WTC11 (cell line): ENCODE data around the gene TMPRSS5. TPM values are rescaled to one million over a fixed set of nuclear protein-coding genes. Genes with fewer than 3 reads are reported as not detected.

Source experiments
- ATAC-seq: fragments of 200-7000 bp; cut with Tn5 transposase; 2 replicates; pipeline ENCODE4 v1.10.0; 2021; ENCODE audit warnings: mild to moderate bottlenecking, moderate library complexity
- CTCF ChIA-PET: fragments of 300-600 bp; sonication (Branson Sonifier 250); formaldehyde crosslinking; loops from one replicate; lab custom pipeline; 2021; ENCODE audit warnings: antibody characterized with exemption; lab: Charles Lee
- POLR2A ChIA-PET: fragments of 350-600 bp; sonication (Branson Sonifier 250); formaldehyde crosslinking; loops from one replicate; lab custom pipeline; 2021; ENCODE audit warnings: antibody characterized with exemption; lab: Charles Lee
- DNase-seq: peaks from one replicate; pipeline ENCODE4 v3.0.0; 2021; ENCODE audit warnings: low spot score
- H3K27ac Mint-ChIP-seq: 2 replicates; pipeline ENCODE4 v1.8.0; 2021; ENCODE audit warnings: mixed read lengths
- H3K27me3 Mint-ChIP-seq: 2 replicates; pipeline ENCODE4 v1.8.0; 2021; ENCODE audit warnings: low read depth, mild to moderate bottlenecking, moderate library complexity, mixed read lengths
- H3K36me3 Mint-ChIP-seq: 2 replicates; pipeline ENCODE4 v1.8.0; 2021; ENCODE audit warnings: mixed read lengths
- H3K4me1 Mint-ChIP-seq: 2 replicates; pipeline ENCODE4 v1.8.0; 2022; ENCODE audit warnings: mixed read lengths
- H3K4me3 Mint-ChIP-seq: 2 replicates; pipeline ENCODE4 v1.8.0; 2021; ENCODE audit warnings: mild to moderate bottlenecking, moderate library complexity, mixed read lengths
- H3K9me3 Mint-ChIP-seq: 2 replicates; pipeline ENCODE4 v1.8.0; 2021; ENCODE audit warnings: mixed read lengths
- ELF4 ChIP-seq: sonication (generic); formaldehyde crosslinking; IDR thresholded peaks from 2 replicates; pipeline ENCODE4 v1.8.1; 2022; ENCODE audit warnings: low read depth, mild to moderate bottlenecking, moderate library complexity, missing genetic modification reagents
- EMX1 ChIP-seq: fragments of 250-450 bp; sonication (Bioruptor Pico); IDR thresholded peaks from 2 replicates; pipeline ENCODE4 v1.8.0; 2021; ENCODE audit warnings: mild to moderate bottlenecking
- ETV6 ChIP-seq: sonication (generic); formaldehyde crosslinking; IDR thresholded peaks from 2 replicates; pipeline ENCODE4 v1.8.1; 2022; ENCODE audit warnings: mild to moderate bottlenecking, missing genetic modification reagents
- GABPB1 ChIP-seq: sonication (generic); formaldehyde crosslinking; IDR thresholded peaks from 2 replicates; pipeline ENCODE4 v1.8.1; 2023; ENCODE audit warnings: mild to moderate bottlenecking, missing genetic modification reagents
- GTF2I ChIP-seq: fragments of 250-450 bp; sonication (Bioruptor Pico); conservative IDR thresholded peaks from 2 replicates; pipeline ENCODE4 v1.4.0; 2021; ENCODE audit warnings: mild to moderate bottlenecking
- KAT7 ChIP-seq: sonication (generic); formaldehyde crosslinking; IDR thresholded peaks from 2 replicates; pipeline ENCODE4 v1.8.1; 2023; ENCODE audit warnings: missing genetic modification reagents, mild to moderate bottlenecking, borderline replicate concordance
- MXD4 ChIP-seq: fragments of 250-450 bp; sonication (Bioruptor Pico); IDR thresholded peaks from 2 replicates; pipeline ENCODE4 v1.8.0; 2021; ENCODE audit warnings: mild to moderate bottlenecking, moderate library complexity, borderline replicate concordance
- NR1H2 ChIP-seq: sonication (generic); formaldehyde crosslinking; IDR thresholded peaks from 2 replicates; pipeline ENCODE4 v1.9.0; 2021; ENCODE audit warnings: mild to moderate bottlenecking, moderate library complexity, missing genetic modification reagents
- RELA ChIP-seq: sonication (generic); formaldehyde crosslinking; IDR thresholded peaks from 2 replicates; pipeline ENCODE4 v1.8.1; 2022; ENCODE audit warnings: missing genetic modification reagents, mild to moderate bottlenecking, borderline replicate concordance
- TCF7 ChIP-seq: sonication (generic); formaldehyde crosslinking; IDR thresholded peaks from 2 replicates; pipeline ENCODE4 v1.8.0; 2022; ENCODE audit warnings: mild to moderate bottlenecking, low read depth, missing genetic modification reagents, moderate library complexity
- USF2 ChIP-seq: sonication (generic); formaldehyde crosslinking; IDR thresholded peaks from 2 replicates; pipeline ENCODE4 v1.8.1; 2023; ENCODE audit warnings: mild to moderate bottlenecking, missing genetic modification reagents, moderate library complexity
- ZNF138 ChIP-seq: sonication (generic); formaldehyde crosslinking; conservative IDR thresholded peaks from 2 replicates; pipeline ENCODE4 v1.8.1; 2022; ENCODE audit warnings: mild to moderate bottlenecking, moderate library complexity, missing genetic modification reagents
- ZNF263 ChIP-seq: sonication (generic); formaldehyde crosslinking; IDR thresholded peaks from 2 replicates; pipeline ENCODE4 v1.8.1; 2022; ENCODE audit warnings: low read depth, mild to moderate bottlenecking, moderate library complexity, missing genetic modification reagents
- ZNF317 ChIP-seq: sonication (generic); formaldehyde crosslinking; IDR thresholded peaks from 2 replicates; pipeline ENCODE4 v1.8.1; 2023; ENCODE audit warnings: low read depth, mild to moderate bottlenecking, moderate library complexity, missing genetic modification reagents, borderline replicate concordance
- ZNF532 ChIP-seq: fragments of 250-450 bp; sonication (Bioruptor Pico); IDR thresholded peaks from 2 replicates; pipeline ENCODE4 v1.9.0; 2021; ENCODE audit warnings: mild to moderate bottlenecking, borderline replicate concordance
- total RNA-seq: library from RNA; stranded (reverse); gene quantifications from 3 replicates; pipeline ENCODE4 v1.2.3, GENCODE V29; 2021
- TF ChIP-seq, protein P1 (sequence below): sonication (generic); formaldehyde crosslinking; IDR thresholded peaks from 2 replicates; pipeline ENCODE4 v1.8.0; 2023; ENCODE audit warnings: mild to moderate bottlenecking, missing genetic modification reagents
- TF ChIP-seq, protein P2 (sequence below): sonication (generic); formaldehyde crosslinking; IDR thresholded peaks from 2 replicates; pipeline ENCODE4 v1.8.0; 2022; ENCODE audit warnings: mild to moderate bottlenecking, missing genetic modification reagents
- TF ChIP-seq, protein P3 (sequence below): fragments of 200-600 bp; IDR thresholded peaks from 2 replicates; pipeline ENCODE4 v1.8.0; 2022; ENCODE audit warnings: antibody characterized with exemption
- TF ChIP-seq, protein P4 (sequence below): sonication (generic); formaldehyde crosslinking; IDR thresholded peaks from 2 replicates; pipeline ENCODE4 v1.8.1; 2023; ENCODE audit warnings: mild to moderate bottlenecking, moderate library complexity, missing genetic modification reagents
- TF ChIP-seq, protein P5 (sequence below): sonication (generic); formaldehyde crosslinking; IDR thresholded peaks from 2 replicates; pipeline ENCODE4 v1.8.1; 2023; ENCODE audit warnings: mild to moderate bottlenecking, missing genetic modification reagents, moderate library complexity
- TF ChIP-seq, protein P6 (sequence below): fragments of 250-450 bp; sonication (Bioruptor Pico); IDR thresholded peaks from 2 replicates; pipeline ENCODE4 v2.1.2; 2022; ENCODE audit warnings: mild to moderate bottlenecking, moderate library complexity

Gene TMPRSS5
- total RNA-seq, 1 experiment from 2014 or later, result 1.7 TPM

DNA sequence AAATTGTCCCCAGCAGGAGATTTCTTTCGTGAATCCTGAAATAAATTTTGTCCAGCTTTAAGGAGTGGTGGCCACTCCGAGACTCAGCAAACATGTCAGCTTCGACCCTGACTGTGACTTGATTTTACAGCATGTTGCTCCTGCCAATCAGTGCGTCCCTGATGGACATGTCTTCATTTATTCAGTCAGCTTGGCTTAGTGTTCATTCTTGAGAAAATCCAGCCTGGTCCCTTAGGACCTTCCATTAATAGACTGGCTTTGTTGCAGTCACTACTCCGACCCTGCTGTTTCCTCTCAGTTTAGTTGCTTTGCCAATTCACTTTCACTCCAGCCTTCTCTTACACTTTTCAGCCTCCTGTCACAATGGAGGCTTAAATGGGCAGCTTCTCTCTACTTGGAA, 30.5 kb downstream of the TMPRSS5 start:
- Mint-ChIP-seq H3K27me3 (peaks cover 2% of the 10 kb centered on the region; the same call in 1 of the 2 replicates), H3K9me3 (no peaks in the 10 kb centered on the region), H3K4me3 (no peak overlapping the region), H3K27ac (no peak overlapping the region), H3K36me3 (no peaks in the 10 kb centered on the region), H3K4me1 (peaks cover 16% of the 10 kb centered on the region)
- POLR2A ChIA-PET, result no interaction called here
- ATAC-seq, result no peak
- CTCF ChIA-PET, result no interaction called here
- no peak for TF ChIP-seq NR1H2 (CRISPR knock-in tag)
- no peak for TF ChIP-seq MXD4 (CRISPR knock-in tag)
- TF ChIP-seq GTF2I (CRISPR knock-in tag), result no peak
- no peak for TF ChIP-seq ZNF532 (CRISPR knock-in tag)
- no peak for TF ChIP-seq GABPB1 (CRISPR knock-in tag)
- no peak for TF ChIP-seq ELF4
- TF ChIP-seq, protein P1, sequence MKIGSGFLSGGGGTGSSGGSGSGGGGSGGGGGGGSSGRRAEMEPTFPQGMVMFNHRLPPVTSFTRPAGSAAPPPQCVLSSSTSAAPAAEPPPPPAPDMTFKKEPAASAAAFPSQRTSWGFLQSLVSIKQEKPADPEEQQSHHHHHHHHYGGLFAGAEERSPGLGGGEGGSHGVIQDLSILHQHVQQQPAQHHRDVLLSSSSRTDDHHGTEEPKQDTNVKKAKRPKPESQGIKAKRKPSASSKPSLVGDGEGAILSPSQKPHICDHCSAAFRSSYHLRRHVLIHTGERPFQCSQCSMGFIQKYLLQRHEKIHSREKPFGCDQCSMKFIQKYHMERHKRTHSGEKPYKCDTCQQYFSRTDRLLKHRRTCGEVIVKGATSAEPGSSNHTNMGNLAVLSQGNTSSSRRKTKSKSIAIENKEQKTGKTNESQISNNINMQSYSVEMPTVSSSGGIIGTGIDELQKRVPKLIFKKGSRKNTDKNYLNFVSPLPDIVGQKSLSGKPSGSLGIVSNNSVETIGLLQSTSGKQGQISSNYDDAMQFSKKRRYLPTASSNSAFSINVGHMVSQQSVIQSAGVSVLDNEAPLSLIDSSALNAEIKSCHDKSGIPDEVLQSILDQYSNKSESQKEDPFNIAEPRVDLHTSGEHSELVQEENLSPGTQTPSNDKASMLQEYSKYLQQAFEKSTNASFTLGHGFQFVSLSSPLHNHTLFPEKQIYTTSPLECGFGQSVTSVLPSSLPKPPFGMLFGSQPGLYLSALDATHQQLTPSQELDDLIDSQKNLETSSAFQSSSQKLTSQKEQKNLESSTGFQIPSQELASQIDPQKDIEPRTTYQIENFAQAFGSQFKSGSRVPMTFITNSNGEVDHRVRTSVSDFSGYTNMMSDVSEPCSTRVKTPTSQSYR, result no peak
- TF ChIP-seq KAT7 (CRISPR knock-in tag), result no peak
- no peak for TF ChIP-seq ZNF317 (CRISPR knock-in tag)
- DNase-seq, result no peak

GRCh38 chr11:113675003-113675561, 31.0 kb downstream of the TMPRSS5 start:
- POLR2A ChIA-PET, result no interaction called here
- H3K27ac Mint-ChIP-seq, result no peak overlapping the region
- no peaks in the 10 kb centered on the region for H3K36me3 Mint-ChIP-seq
- no peaks in the 10 kb centered on the region for H3K9me3 Mint-ChIP-seq
- CTCF ChIA-PET, result no interaction called here
- no peak for ATAC-seq
- H3K27me3 Mint-ChIP-seq, result peaks cover 2% of the 10 kb centered on the region; the same call in 1 of the 2 replicates
- H3K4me1 Mint-ChIP-seq, result peaks cover 16% of the 10 kb centered on the region
- H3K4me3 Mint-ChIP-seq, result no peak overlapping the region
- no peak for DNase-seq
- TF ChIP-seq ZNF138 (CRISPR knock-in tag) (no peak), EMX1 (CRISPR knock-in tag) (no peak), NR1H2 (CRISPR knock-in tag) (no peak), TCF7 (CRISPR knock-in tag) (no peak), RELA (no peak), ETV6 (no peak), ZNF263 (CRISPR knock-in tag) (no peak), USF2 (CRISPR knock-in tag) (no peak)
- TF ChIP-seq, protein P2, sequence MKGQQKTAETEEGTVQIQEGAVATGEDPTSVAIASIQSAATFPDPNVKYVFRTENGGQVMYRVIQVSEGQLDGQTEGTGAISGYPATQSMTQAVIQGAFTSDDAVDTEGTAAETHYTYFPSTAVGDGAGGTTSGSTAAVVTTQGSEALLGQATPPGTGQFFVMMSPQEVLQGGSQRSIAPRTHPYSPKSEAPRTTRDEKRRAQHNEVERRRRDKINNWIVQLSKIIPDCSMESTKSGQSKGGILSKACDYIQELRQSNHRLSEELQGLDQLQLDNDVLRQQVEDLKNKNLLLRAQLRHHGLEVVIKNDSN (CRISPR knock-in tag), result no peak
- TF ChIP-seq, protein P3, sequence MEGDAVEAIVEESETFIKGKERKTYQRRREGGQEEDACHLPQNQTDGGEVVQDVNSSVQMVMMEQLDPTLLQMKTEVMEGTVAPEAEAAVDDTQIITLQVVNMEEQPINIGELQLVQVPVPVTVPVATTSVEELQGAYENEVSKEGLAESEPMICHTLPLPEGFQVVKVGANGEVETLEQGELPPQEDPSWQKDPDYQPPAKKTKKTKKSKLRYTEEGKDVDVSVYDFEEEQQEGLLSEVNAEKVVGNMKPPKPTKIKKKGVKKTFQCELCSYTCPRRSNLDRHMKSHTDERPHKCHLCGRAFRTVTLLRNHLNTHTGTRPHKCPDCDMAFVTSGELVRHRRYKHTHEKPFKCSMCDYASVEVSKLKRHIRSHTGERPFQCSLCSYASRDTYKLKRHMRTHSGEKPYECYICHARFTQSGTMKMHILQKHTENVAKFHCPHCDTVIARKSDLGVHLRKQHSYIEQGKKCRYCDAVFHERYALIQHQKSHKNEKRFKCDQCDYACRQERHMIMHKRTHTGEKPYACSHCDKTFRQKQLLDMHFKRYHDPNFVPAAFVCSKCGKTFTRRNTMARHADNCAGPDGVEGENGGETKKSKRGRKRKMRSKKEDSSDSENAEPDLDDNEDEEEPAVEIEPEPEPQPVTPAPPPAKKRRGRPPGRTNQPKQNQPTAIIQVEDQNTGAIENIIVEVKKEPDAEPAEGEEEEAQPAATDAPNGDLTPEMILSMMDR, result no peak
- TF ChIP-seq, protein P4, sequence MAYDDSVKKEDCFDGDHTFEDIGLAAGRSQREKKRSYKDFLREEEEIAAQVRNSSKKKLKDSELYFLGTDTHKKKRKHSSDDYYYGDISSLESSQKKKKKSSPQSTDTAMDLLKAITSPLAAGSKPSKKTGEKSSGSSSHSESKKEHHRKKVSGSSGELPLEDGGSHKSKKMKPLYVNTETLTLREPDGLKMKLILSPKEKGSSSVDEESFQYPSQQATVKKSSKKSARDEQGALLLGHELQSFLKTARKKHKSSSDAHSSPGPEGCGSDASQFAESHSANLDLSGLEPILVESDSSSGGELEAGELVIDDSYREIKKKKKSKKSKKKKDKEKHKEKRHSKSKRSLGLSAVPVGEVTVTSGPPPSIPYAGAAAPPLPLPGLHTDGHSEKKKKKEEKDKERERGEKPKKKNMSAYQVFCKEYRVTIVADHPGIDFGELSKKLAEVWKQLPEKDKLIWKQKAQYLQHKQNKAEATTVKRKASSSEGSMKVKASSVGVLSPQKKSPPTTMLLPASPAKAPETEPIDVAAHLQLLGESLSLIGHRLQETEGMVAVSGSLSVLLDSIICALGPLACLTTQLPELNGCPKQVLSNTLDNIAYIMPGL (CRISPR knock-in tag), result no peak
- TF ChIP-seq, protein P5, sequence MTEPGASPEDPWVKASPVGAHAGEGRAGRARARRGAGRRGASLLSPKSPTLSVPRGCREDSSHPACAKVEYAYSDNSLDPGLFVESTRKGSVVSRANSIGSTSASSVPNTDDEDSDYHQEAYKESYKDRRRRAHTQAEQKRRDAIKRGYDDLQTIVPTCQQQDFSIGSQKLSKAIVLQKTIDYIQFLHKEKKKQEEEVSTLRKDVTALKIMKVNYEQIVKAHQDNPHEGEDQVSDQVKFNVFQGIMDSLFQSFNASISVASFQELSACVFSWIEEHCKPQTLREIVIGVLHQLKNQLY (CRISPR knock-in tag), result no peak
- TF ChIP-seq, protein P6, sequence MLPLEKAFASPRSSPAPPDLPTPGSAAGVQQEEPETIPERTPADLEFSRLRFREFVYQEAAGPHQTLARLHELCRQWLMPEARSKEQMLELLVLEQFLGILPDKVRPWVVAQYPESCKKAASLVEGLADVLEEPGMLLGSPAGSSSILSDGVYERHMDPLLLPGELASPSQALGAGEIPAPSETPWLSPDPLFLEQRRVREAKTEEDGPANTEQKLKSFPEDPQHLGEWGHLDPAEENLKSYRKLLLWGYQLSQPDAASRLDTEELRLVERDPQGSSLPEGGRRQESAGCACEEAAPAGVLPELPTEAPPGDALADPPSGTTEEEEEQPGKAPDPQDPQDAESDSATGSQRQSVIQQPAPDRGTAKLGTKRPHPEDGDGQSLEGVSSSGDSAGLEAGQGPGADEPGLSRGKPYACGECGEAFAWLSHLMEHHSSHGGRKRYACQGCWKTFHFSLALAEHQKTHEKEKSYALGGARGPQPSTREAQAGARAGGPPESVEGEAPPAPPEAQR (CRISPR knock-in tag), result no peak
